Epithelial cell of proximal tubule (primary cell): ENCODE measurements around the gene ARHGAP12. TPM values are rescaled to one million over a fixed set of nuclear protein-coding genes. Genes with fewer than 3 reads are reported as not detected.

Experiments
- DNase-seq: peaks from one replicate; pipeline ENCODE4 v3.0.0-alpha.2; 2011; ENCODE audit warnings: low read depth
- H3K4me3 ChIP-seq: 2 replicates; pipeline ENCODE4 v1.5.1; 2011; ENCODE audit warnings: low read depth, mild to moderate bottlenecking, low read length
- total RNA-seq: library from RNA; depleted of rRNA; stranded (reverse); fragments of >200 nt; gene quantifications from 2 replicates; pipeline ENCODE4 v1.2.3, GENCODE V29; 2015
- TF ChIP-seq, protein P1 (sequence below): conservative IDR thresholded peaks from 2 replicates; pipeline ENCODE4 v1.5.1; 2012; ENCODE audit warnings: low read depth, mild to moderate bottlenecking, low read length

Gene ARHGAP12
- total RNA-seq, 1 donor from 2014 or later: 13.7 TPM

DNA sequence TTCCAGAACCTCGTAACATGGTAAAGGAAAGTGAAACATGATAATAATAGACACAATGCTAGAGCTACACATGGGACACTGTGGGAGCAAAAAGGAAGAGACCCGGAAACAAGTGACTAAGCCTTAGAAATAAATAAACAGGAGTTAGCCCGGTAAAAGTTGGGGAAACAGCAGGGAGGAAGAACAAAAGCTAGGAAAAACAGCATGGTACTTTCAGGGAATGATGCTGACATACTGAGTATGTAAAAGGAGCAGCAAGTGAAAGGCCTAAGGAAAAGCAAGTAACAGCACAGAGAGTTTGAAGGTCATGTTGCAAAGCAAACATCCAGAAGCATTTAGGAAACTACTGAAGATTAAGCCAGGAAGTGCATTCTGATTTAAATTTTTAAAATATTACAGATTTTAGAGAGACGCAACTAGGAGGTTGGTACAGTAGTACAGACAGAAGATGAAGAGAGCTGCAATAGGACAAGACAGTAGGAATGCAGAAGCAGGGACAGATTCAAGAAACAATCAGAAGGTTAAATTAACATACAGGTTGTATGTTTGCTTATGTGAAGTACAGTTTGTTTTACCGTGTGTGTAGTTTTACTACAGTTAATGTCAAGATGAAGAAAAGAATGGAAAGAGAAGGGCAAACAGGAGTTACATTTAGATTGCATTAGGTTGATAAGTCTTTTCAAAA lies 63.7 kb downstream of the ARHGAP12 start:
- TF ChIP-seq, protein P1, sequence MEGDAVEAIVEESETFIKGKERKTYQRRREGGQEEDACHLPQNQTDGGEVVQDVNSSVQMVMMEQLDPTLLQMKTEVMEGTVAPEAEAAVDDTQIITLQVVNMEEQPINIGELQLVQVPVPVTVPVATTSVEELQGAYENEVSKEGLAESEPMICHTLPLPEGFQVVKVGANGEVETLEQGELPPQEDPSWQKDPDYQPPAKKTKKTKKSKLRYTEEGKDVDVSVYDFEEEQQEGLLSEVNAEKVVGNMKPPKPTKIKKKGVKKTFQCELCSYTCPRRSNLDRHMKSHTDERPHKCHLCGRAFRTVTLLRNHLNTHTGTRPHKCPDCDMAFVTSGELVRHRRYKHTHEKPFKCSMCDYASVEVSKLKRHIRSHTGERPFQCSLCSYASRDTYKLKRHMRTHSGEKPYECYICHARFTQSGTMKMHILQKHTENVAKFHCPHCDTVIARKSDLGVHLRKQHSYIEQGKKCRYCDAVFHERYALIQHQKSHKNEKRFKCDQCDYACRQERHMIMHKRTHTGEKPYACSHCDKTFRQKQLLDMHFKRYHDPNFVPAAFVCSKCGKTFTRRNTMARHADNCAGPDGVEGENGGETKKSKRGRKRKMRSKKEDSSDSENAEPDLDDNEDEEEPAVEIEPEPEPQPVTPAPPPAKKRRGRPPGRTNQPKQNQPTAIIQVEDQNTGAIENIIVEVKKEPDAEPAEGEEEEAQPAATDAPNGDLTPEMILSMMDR: no peak
- H3K4me3 ChIP-seq: no peak overlapping the region
- DNase-seq: no peak

DNA sequence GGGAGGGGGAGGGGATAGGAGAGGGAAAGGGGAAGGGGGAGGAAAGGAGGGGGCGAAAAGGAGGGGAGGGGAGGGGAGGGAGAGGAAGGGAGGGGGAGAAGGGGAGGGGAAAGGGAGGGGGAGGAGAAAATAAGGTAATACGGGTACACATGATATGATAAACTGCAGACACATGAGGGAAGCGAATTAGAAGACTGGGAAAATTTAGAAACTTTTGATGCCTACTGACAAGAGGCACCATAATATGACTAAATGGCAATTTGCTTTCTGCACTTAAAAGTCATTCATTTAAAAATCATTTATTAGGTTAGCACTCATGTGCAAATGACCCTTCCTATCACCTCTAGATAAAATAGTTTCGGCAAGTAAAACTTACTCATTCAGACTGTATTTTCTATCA lies 73.6 kb downstream of the ARHGAP12 start:
- no peak for DNase-seq
- TF ChIP-seq, protein P1: no peak
- no peak overlapping the region for H3K4me3 ChIP-seq

DNA sequence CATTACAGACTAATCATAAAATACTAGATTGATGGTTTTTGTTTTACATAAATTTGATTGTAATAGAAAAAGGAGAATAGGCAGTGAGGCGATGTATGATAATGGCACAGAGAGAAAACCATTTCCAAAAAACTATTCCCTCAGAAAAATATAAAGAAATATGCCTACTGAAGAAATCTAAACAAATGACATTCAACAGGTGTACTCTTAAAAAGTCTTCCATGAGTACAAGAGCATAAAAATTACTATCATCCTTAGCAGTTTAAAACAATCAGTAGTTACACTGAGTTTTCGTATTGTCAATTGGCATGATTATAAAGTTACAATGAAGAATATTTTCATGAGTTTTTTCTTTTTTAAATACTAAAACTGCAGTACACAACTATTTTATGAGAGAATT lies 75.0 kb downstream of the ARHGAP12 start:
- DNase-seq: no peak
- H3K4me3 ChIP-seq: no peak overlapping the region
- TF ChIP-seq, protein P1: no peak

DNA sequence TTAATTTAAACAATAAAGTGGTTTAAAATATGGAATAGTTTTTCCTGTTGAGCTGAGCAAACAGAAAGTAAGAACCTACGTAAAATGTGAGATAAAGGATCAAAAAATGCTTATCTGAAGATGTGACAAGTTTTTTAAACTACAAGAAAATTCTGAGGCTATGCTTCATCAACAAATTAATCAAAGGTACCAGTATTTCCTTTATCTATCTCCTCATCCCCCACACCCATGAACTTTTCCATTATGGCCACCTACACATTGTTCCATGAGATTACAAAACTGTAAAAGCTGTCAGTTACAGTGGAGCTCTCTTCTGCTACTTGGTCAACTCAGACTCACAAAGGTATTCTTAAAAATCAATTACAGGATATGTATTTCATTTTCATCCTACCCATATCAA lies 77.4 kb downstream of the ARHGAP12 start:
- DNase-seq: no peak
- no peak overlapping the region for H3K4me3 ChIP-seq
- TF ChIP-seq, protein P1: no peak

DNA sequence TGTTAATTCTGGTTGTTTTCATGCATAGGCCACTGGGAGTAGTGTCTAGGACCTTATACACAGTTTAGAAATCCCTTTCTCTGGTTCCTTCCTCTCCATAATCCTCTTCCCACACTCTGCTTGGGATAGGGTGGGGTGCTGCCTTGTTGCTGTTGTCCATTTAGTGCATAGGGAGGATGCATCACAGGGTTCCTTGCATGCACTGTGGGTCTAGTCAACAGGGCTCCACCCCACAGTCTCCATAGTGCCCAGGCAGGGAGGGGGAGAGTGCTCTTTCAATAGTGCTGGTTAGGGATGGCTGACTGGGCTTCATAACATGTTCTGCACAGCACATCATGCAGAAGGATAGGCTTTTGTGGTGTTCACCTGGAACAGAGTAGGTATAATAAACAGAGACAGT lies 81.1 kb downstream of the ARHGAP12 start:
- H3K4me3 ChIP-seq: no peak overlapping the region
- TF ChIP-seq, protein P1: no peak
- DNase-seq: no peak

DNA sequence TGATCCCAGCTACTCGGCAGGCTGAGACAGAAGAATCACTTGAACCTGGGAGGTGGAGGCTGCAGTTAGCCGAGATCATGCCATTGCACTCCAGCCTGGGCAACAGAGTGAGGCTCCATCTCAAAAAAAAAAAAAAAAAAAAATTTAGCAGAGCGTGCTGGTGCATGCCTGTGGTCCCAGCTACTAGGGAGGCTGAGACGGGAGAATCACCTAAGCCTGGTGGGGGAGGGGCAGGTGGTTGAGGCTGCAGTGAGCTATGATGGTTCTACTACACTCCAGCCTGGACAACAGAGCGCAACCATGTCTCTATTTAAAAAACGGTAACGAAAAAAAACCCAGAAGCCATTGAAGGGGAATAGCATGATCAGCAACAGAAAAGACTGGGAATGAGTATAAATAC lies 89.9 kb downstream of the ARHGAP12 start:
- H3K4me3 ChIP-seq: no peak overlapping the region
- no peak for DNase-seq
- TF ChIP-seq, protein P1: no peak

DNA sequence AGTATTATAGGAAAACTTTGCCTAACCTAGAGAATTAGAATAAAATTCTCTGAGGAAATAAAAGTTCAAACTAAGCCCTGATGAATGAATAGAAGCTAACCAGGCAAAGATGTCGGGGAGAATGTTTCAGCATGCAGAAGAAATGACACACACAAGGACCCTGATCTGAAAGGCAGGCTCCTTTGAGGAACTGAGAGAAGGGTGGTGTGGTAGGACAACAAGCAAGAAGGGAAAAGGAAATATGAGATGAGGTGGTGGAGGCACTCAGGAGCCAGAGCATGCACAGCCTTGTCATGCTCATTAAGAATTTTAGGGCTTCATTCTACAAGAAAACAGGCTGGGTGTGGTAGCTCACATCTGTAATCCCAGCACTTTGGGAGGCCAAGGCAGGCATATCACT lies 90.6 kb downstream of the ARHGAP12 start:
- no peak overlapping the region for H3K4me3 ChIP-seq
- TF ChIP-seq, protein P1: no peak
- DNase-seq: no peak
